Body of pancreas (tissue), 4 donors: ENCODE measurements around the gene UBN1. TPM values are rescaled to one million over a fixed set of nuclear protein-coding genes. Genes with fewer than 3 reads are reported as not detected.

Source experiments
- ATAC-seq: fragments of 150-250 bp; one replicate; pipeline ENCODE4 v1.9.1; 2016
- DNase-seq, 4 donors: peaks; one replicate each; pipeline ENCODE4 v3.0.0-alpha.2; 2019
- H3K27ac ChIP-seq, 4 donors: fragments of 200-600 bp; sonication (generic); 1 replicate in 3 of 4; 2 replicates in 1 of 4; pipeline versions ENCODE4 v1.5.1 to v1.6.1; 2016 to 2019; ENCODE audit warnings: mild to moderate bottlenecking in 1 of 4, mixed read lengths in 1 of 4, moderate library complexity in 1 of 4
- H3K27me3 ChIP-seq, 2 donors: fragments of 200-600 bp; sonication (generic); one replicate each; pipeline ENCODE4 v1.6.0; 2016; ENCODE audit warnings: mild to moderate bottlenecking in 1 of 2
- H3K36me3 ChIP-seq, 2 donors: fragments of 200-600 bp; sonication (generic); replicated peaks in 1 of 2; 2 replicates each; pipeline ENCODE4 v1.5.1; 2016; ENCODE audit warnings: low read depth in 2 of 2; ENCODE audit not compliant: insufficient read depth in 1 of 2
- H3K4me1 ChIP-seq: fragments of 200-600 bp; sonication (generic); one replicate; pipeline ENCODE4 v1.6.0; 2016
- H3K4me3 ChIP-seq, 2 donors: fragments of 200-600 bp; sonication (generic); 1 replicate in 1 of 2; 2 replicates in 1 of 2; pipeline ENCODE4 v1.5.1; 2016 to 2019
- H3K9me3 ChIP-seq, 3 donors: fragments of 200-600 bp; sonication (generic); 1 replicate in 2 of 3; 2 replicates in 1 of 3; pipeline ENCODE4 v1.5.1; 2016
- POLR2A ChIP-seq, 3 donors: fragments of 450-650 bp; IDR thresholded peaks; one replicate each; pipeline ENCODE4 v1.6.1; 2016; ENCODE audit warnings: antibody characterized with exemption in 3 of 3, mild to moderate bottlenecking in 2 of 3
- WGBS, 2 donors: methylation state at CpG; one replicate each; pipeline ENCODE4 v1.1.5; 2017; 5-methylcytosine and 5-hydroxymethylcytosine counted together
- intact Hi-C: fragments of 100-400 bp; cut with DNase I; formaldehyde crosslinking; loops from one replicate; pipeline ENCODE4 v1.15.1; 2023
- total RNA-seq, 2 donors: library from RNA; depleted of rRNA; stranded (reverse); fragments of >200 nt; gene quantifications; one replicate each; pipeline ENCODE4 v1.1.0, GENCODE V29; 2016
- TF ChIP-seq, protein P1 (sequence below), 7 experiments: fragments of 450-650 bp in 4 of 7; fragments of 200-600 bp in 3 of 7; sonication (generic) in 3 of 7; IDR thresholded peaks; one replicate each; pipeline ENCODE4 v1.5.1; 2016 to 2019; ENCODE audit warnings: antibody characterized with exemption in 7 of 7

Gene UBN1
- total RNA-seq, 2 donors from 2014 or later: 20.8 to 41.2 TPM

DNA sequence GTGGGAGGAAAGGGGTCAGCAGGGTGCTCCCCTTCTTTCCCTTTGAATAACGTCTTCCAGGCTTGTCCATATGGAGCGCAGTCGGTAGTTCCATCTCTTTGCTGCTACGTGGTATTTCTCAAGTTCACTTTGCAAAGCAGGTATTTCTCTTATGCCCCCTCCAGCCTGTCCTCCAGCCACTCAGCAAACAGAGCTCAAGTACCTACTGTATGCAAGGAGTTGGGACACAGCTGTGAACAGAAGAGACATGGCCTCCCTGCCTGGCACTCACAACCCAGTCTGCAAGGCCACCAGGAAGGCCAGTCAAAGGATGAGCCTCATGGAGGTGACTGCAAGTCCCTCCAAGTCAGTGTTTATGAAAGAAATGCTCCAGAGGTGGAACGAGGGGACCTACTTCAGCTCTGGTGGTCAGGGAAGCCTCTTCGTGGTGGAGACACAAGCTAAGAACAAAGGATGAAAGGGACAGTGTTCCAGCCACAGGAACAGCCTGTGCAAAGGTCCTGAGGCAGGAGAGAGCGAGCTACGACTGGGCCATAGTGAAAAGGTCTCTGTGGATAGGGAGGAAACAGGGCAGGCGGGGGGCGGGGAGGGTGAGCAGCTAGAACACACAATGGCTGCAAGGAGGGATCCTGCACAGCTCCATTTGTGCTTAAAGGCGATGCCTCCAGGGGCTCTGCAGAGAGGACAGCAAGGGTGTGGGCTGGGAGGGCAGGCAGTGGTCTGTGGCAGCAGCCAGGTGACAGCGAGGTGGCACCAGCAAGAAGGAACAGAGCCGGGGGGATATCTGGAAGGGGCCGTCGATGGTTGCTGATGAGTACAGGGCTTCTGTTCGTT is 57.0 kb downstream of the UBN1 start:
- no peaks in the 10 kb centered on the region for H3K27me3 ChIP-seq
- no peak for ATAC-seq

DNA sequence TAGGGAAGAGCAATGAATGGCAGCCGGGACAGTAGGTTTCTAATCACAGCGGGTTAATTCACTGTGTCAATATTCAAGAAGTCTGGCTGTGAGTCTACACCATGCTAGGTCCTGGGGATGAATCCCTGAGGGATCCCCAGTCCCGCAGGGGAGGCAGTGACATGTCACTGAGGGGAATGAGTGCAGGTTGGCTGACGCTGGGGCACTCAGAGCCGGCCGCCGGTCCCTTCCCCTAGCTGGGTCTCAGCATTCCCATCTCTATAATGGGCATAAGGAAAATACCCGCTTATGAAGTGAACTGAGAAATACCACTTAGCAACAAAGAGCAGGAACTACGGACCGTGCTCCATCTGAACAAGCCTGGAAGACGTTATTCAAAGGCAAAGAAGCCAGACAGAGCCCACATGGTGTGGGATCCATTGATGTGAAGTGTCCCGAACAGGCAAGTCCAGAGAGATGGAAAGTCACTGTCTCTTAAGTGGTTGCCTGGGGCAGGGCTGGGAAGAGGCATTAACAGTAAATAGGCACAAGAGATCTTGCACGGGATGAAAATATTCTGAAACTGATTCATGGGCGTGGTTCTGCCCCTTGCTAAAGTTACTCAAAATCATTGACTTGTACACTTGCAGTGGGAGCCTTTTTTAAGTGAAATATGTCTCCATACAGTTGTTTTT is 57.8 kb downstream of the UBN1 start:
- ATAC-seq (no peak), DNase-seq (no peak)
- Histone ChIP-seq H3K27me3 (no peaks in the 10 kb centered on the region), H3K9me3 (no peaks in the 10 kb centered on the region), H3K4me3 (no peak overlapping the region), H3K27ac (no peak overlapping the region), H3K36me3 (no peaks in the 10 kb centered on the region), H3K4me1 (no peaks in the 10 kb centered on the region)
- intact Hi-C loops: no loop called here
- TF ChIP-seq POLR2A (IDR thresholded peaks at IDR 0.05): no peak
- TF ChIP-seq, protein P1, sequence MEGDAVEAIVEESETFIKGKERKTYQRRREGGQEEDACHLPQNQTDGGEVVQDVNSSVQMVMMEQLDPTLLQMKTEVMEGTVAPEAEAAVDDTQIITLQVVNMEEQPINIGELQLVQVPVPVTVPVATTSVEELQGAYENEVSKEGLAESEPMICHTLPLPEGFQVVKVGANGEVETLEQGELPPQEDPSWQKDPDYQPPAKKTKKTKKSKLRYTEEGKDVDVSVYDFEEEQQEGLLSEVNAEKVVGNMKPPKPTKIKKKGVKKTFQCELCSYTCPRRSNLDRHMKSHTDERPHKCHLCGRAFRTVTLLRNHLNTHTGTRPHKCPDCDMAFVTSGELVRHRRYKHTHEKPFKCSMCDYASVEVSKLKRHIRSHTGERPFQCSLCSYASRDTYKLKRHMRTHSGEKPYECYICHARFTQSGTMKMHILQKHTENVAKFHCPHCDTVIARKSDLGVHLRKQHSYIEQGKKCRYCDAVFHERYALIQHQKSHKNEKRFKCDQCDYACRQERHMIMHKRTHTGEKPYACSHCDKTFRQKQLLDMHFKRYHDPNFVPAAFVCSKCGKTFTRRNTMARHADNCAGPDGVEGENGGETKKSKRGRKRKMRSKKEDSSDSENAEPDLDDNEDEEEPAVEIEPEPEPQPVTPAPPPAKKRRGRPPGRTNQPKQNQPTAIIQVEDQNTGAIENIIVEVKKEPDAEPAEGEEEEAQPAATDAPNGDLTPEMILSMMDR (IDR thresholded peaks at IDR 0.05): no peak
- WGBS, 2 donors: 80 to 89% methylated on average over 10 to 14 of the region's 14 CpGs

More for the DNA sequence above, 57.0 kb downstream of the UBN1 start:
- Histone ChIP-seq H3K4me1 (no peaks in the 10 kb centered on the region), H3K9me3 (no peaks in the 10 kb centered on the region), H3K27ac (no peak overlapping the region), H3K4me3 (no peak overlapping the region), H3K36me3 (no peaks in the 10 kb centered on the region)
- TF ChIP-seq POLR2A (IDR thresholded peaks at IDR 0.05): no peak
- TF ChIP-seq, protein P1 (IDR thresholded peaks at IDR 0.05): no peak
- no peak for DNase-seq
- 76 to 80% methylated on average over 16 of the region's 16 CpGs for WGBS, 2 donors
- intact Hi-C loops: no loop called here

DNA sequence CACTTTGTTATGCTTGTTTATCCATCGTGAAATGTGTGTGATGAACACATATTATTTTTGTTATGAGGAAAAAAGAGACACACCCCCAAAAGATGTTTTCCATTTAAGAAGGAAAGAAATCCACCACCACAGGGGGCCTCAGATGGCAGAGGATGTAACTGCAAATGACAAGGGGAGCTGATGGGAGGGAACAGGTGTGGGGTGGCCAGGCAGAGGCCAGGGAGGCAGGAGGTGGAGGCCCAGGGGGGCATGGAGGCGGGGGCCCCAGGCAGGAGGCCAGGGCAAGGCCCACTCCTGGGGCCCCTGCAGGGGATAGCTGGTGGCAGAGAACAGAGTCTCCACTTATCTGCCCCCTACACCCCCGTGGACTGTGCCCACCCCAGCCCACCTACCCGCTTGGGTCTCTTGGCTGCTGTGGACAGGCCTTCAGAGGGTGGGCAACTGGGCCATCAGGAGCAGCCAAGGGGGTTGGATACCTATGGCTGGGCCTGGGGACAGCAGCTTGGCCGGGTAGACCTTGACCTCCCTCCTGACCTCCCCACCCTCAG is 61.6 kb downstream of the UBN1 start:
- WGBS, 2 donors: 92% methylated on average over 5 of the region's 5 CpGs
- no peak overlapping the region for H3K4me3 ChIP-seq
- H3K27ac ChIP-seq: no peak overlapping the region
- H3K4me1 ChIP-seq: no peaks in the 10 kb centered on the region
- no peaks in the 10 kb centered on the region for H3K36me3 ChIP-seq
- ATAC-seq: no peak
- intact Hi-C loops: no loop called here
- H3K27me3 ChIP-seq: no peaks in the 10 kb centered on the region
- no peak for TF ChIP-seq POLR2A (IDR thresholded peaks at IDR 0.05)
- TF ChIP-seq, protein P1 (IDR thresholded peaks at IDR 0.05): no peak
- H3K9me3 ChIP-seq: no peaks in the 10 kb centered on the region
- DNase-seq: no peak

DNA sequence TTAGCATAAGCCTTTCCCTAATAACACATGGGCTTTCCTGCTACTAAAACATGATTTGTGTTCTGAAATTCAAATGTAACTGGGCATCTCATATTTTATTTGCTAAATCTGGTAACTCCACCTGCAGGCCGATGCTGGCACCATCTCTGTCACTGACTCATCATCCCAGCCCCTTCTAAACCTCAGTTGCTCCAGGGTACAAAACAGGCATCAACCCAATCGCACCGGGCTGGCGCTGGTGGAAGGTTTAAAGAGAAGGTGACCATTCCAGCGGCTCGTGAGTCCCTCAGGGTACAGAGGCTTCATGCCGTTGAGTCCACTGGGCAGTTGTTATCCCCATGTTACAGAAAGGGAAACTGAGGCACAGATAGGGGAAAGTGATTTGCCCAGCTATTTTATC is 62.5 kb downstream of the UBN1 start:
- Histone ChIP-seq H3K36me3 (no peaks in the 10 kb centered on the region), H3K4me3 (no peak overlapping the region), H3K27me3 (no peaks in the 10 kb centered on the region), H3K27ac (no peak overlapping the region), H3K4me1 (no peaks in the 10 kb centered on the region), H3K9me3 (no peaks in the 10 kb centered on the region)
- intact Hi-C loops: no loop called here
- ATAC-seq (no peak), DNase-seq (no peak)
- TF ChIP-seq, protein P1 (IDR thresholded peaks at IDR 0.05): no peak
- no peak for TF ChIP-seq POLR2A (IDR thresholded peaks at IDR 0.05)
- WGBS, 2 donors: 89 to 93% methylated on average over 4 to 7 of the region's 7 CpGs
